Activated CD8-positive, alpha-beta T cell treated with anti-CD3 and anti-CD28 coated beads for 36 hours (primary cell): ENCODE data around the gene FRRS1. TPM values are rescaled to one million over a fixed set of nuclear protein-coding genes. Genes with fewer than 3 reads are reported as not detected.

Source experiments
- ATAC-seq: fragments of 200-7000 bp; cut with Tn5 transposase; one replicate; pipeline ENCODE4 v1.10.0; 2021; ENCODE audit warnings: mild to moderate bottlenecking, moderate library complexity
- CTCF ChIA-PET: fragments of 350-600 bp; sonication (Branson Sonifier 250); formaldehyde crosslinking; loops from one replicate; lab custom pipeline; 2021; ENCODE audit warnings: antibody characterized with exemption; lab: Charles Lee
- POLR2A ChIA-PET: fragments of 350-600 bp; sonication (Branson Sonifier 250); formaldehyde crosslinking; loops from one replicate; lab custom pipeline; 2021; ENCODE audit warnings: antibody characterized with exemption; lab: Charles Lee
- DNase-seq: peaks from one replicate; pipeline ENCODE4 v3.0.0-alpha.2; 2020
- H3K27ac Mint-ChIP-seq: one replicate; pipeline ENCODE4 v1.8.0; 2021; ENCODE audit warnings: mild to moderate bottlenecking, mixed read lengths
- H3K27me3 Mint-ChIP-seq: one replicate; pipeline ENCODE4 v1.8.0; 2021; ENCODE audit warnings: mixed read lengths
- H3K36me3 Mint-ChIP-seq: one replicate; pipeline ENCODE4 v1.8.0; 2021; ENCODE audit warnings: low read depth, mixed read lengths
- H3K4me1 Mint-ChIP-seq: one replicate; pipeline ENCODE4 v1.8.0; 2021; ENCODE audit warnings: low read depth, mixed read lengths
- H3K4me3 Mint-ChIP-seq: one replicate; pipeline ENCODE4 v1.8.0; 2021; ENCODE audit warnings: mild to moderate bottlenecking, moderate library complexity, mixed read lengths
- H3K9me3 Mint-ChIP-seq: one replicate; pipeline ENCODE4 v1.8.0; 2021; ENCODE audit warnings: mixed read lengths
- CTCF ChIP-seq: fragments of 200-600 bp; IDR thresholded peaks from one replicate; pipeline ENCODE4 v1.8.0; 2022; ENCODE audit warnings: antibody characterized with exemption, mild to moderate bottlenecking
- intact Hi-C: fragments of 100-400 bp; cut with micrococcal nuclease; formaldehyde crosslinking; loops from one replicate; pipeline ENCODE4 v1.10.0; 2022
- total RNA-seq, 2 experiments: library from RNA; stranded (reverse); gene quantifications; one replicate each; pipeline ENCODE4 v1.2.3, GENCODE V29; 2021

Gene FRRS1
- total RNA-seq, 2 experiments from 2014 or later, result 4.0 to 4.2 TPM

- DNase-seq, result no peak
- intact Hi-C loops, result no loop called here
- Mint-ChIP-seq H3K9me3 (no peaks in the 10 kb centered on the region), H3K4me1 (no peaks in the 10 kb centered on the region), H3K4me3 (no peak overlapping the region), H3K27me3 (peaks cover 18% of the 10 kb centered on the region), H3K27ac (no peak overlapping the region), H3K36me3 (no peaks in the 10 kb centered on the region)
- ATAC-seq, result no peak
- TF ChIP-seq CTCF, result no peak
- ChIA-PET CTCF (no interaction called here), POLR2A (no interaction called here)
Measured at GRCh38 chr1:99675292-99675691, 91.1 kb downstream of the FRRS1 start.

- intact Hi-C loops, result no loop called here
- ChIA-PET CTCF (interaction anchor here (2.1 kb wide), 1 partner anchor 12 kb away, joined by 10 read pairs; no protein-coding TSS in a partner anchor), POLR2A (no interaction called here)
- no peak for DNase-seq
- Mint-ChIP-seq H3K27me3 (peaks cover 20% of the 10 kb centered on the region), H3K9me3 (no peaks in the 10 kb centered on the region), H3K36me3 (no peaks in the 10 kb centered on the region), H3K4me1 (no peaks in the 10 kb centered on the region), H3K4me3 (no peak overlapping the region), H3K27ac (no peak overlapping the region)
- ATAC-seq, result no peak
- TF ChIP-seq CTCF, result no peak
Measured at GRCh38 chr1:99674115-99675064, 92.0 kb downstream of the FRRS1 start.

GRCh38 chr1:99673315-99673714, 93.1 kb downstream of the FRRS1 start:
- POLR2A ChIA-PET, result no interaction called here

GRCh38 chr1:99672530-99673213, 93.8 kb downstream of the FRRS1 start:
- Mint-ChIP-seq H3K4me1 (no peaks in the 10 kb centered on the region), H3K27ac (no peak overlapping the region), H3K4me3 (no peak overlapping the region), H3K27me3 (peaks cover 20% of the 10 kb centered on the region), H3K36me3 (no peaks in the 10 kb centered on the region), H3K9me3 (no peaks in the 10 kb centered on the region)
- no peak for ATAC-seq
- ChIA-PET CTCF (interaction anchor here (2.1 kb wide), 1 partner anchor 14 kb away, joined by 10 read pairs; no protein-coding TSS in a partner anchor), POLR2A (no interaction called here)
- DNase-seq, result no peak
- intact Hi-C loops, result no loop called here
- no peak for TF ChIP-seq CTCF

More at GRCh38 chr1:99673315-99673714, 93.1 kb downstream of the FRRS1 start:
- H3K27ac Mint-ChIP-seq, result no peak overlapping the region
- peaks cover 20% of the 10 kb centered on the region for H3K27me3 Mint-ChIP-seq
- H3K4me3 Mint-ChIP-seq, result no peak overlapping the region
- ATAC-seq (no peak), DNase-seq (no peak)
- TF ChIP-seq CTCF, result no peak
- no peaks in the 10 kb centered on the region for H3K9me3 Mint-ChIP-seq
- intact Hi-C loops, result no loop called here
- H3K36me3 Mint-ChIP-seq, result no peaks in the 10 kb centered on the region
- no peaks in the 10 kb centered on the region for H3K4me1 Mint-ChIP-seq
- CTCF ChIA-PET, result interaction anchor here (2.1 kb wide), 1 partner anchor 13 kb away, joined by 10 read pairs; no protein-coding TSS in a partner anchor
